ENCODE results near the gene TAF11L7.
"Not testable (repeated sequence)": the region's sequence is repeated elsewhere in the genome, so short reads cannot be mapped to it uniquely, and the experiment has no call there.

Gene TAF11L7

DNA sequence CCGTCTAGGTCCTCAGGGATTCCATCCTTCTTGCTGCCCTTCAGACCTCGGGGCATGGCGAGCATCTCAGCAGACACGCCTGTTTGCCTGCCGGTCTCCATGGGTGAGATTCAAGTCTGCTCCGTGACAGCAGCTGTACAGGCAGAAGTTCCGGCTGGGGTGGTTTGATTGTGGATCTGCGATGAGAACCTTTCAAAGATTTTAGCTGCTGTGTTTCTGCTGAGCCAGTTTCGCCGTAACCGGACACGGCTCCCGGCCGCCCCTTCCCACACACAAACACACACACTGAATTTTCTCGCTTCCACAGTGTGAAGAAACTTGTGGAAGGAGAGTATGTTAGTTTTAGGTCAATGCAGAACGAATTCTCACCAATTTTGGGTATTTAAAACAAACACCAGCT lies at the start of gene TAF11L7:
TSS of gene TAF11L7 (minus strand) at position 101 of the 400 bp plus-strand sequence.
- not testable (repeated sequence) for DNase-seq (ENCODE audit: low read depth); H3K4me3 ChIP-seq (ENCODE audit: control insufficient read depth, low read depth, low read length)

- DNase-seq (ENCODE audit: low read depth) = no peak
- H3K4me3 ChIP-seq (ENCODE audit: control insufficient read depth, low read depth, low read length) = no peak within 1 kb of the TSS
- no peak for TF ChIP-seq CTCF (conservative IDR thresholded peaks at IDR 0.05; ENCODE audit: control insufficient read depth, insufficient read depth, low read depth, low read length)
Observed at GRCh38 chr5:17634160-17634559, 48.6 kb upstream of the TAF11L7 start, which contains the start of gene TAF11L14. TAF11L14 (plus strand) TSS chr5:17634460.

DNA sequence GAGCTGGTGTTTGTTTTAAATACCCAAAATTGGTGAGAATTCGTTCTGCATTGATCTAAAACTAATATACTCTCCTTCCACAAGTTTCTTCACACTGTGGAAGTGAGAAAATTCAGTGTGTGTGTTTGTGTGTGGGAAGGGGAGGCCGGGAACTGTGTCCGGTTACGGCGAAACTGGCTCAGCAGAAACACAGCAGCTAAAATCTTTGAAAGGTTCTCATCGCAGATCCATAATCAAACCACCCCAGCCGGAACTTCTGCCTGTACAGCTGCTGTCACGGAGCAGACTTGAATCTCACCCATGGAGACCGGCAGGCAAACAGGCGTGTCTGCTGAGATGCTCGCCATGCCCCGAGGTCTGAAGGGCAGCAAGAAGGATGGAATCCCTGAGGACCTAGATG lies 46.2 kb upstream of the TAF11L7 start, which contains the start of gene TAF11L13:
TSS of gene TAF11L13 (plus strand) at position 301 of the 400 bp plus-strand sequence.
- H3K4me3 ChIP-seq (ENCODE audit: control insufficient read depth, low read depth, low read length); DNase-seq (ENCODE audit: low read depth): not testable (repeated sequence)

- no peak overlapping the region for H3K4me3 ChIP-seq (ENCODE audit: control insufficient read depth, low read depth, low read length)
- DNase-seq (ENCODE audit: low read depth) = no peak
- TF ChIP-seq CTCF (conservative IDR thresholded peaks at IDR 0.05; ENCODE audit: control insufficient read depth, insufficient read depth, low read depth, low read length) = no peak
Observed at GRCh38 chr5:17625686-17626085, 40.1 kb upstream of the TAF11L7 start.

GRCh38 chr5:17620627-17621026 lies 35.1 kb upstream of the TAF11L7 start:
- TF ChIP-seq CTCF (conservative IDR thresholded peaks at IDR 0.05; ENCODE audit: control insufficient read depth, insufficient read depth, low read depth, low read length) = no peak
- no peak for DNase-seq (ENCODE audit: low read depth)
- no peak overlapping the region for H3K4me3 ChIP-seq (ENCODE audit: control insufficient read depth, low read depth, low read length)

DNA sequence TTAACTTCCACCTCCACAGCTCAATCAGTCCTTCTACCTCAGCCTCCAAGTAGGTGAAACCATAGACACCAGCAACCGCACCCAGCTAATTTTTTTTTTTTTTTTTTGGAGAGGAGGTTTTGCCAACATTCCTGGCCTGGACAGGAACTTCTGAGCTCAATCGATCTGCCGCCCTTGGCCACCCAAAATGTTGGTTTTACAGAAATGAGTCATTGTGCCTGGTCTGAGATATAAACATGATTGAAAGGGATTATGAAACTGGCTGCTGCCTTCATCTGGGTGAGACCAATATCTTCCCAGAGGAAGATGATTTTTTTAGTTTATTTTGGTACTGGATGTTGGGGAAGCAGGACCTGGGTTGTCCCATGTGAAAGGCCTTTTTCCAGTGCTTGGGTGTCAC lies 33.8 kb upstream of the TAF11L7 start:
- no peak for TF ChIP-seq CTCF (conservative IDR thresholded peaks at IDR 0.05; ENCODE audit: control insufficient read depth, insufficient read depth, low read depth, low read length)

DNA sequence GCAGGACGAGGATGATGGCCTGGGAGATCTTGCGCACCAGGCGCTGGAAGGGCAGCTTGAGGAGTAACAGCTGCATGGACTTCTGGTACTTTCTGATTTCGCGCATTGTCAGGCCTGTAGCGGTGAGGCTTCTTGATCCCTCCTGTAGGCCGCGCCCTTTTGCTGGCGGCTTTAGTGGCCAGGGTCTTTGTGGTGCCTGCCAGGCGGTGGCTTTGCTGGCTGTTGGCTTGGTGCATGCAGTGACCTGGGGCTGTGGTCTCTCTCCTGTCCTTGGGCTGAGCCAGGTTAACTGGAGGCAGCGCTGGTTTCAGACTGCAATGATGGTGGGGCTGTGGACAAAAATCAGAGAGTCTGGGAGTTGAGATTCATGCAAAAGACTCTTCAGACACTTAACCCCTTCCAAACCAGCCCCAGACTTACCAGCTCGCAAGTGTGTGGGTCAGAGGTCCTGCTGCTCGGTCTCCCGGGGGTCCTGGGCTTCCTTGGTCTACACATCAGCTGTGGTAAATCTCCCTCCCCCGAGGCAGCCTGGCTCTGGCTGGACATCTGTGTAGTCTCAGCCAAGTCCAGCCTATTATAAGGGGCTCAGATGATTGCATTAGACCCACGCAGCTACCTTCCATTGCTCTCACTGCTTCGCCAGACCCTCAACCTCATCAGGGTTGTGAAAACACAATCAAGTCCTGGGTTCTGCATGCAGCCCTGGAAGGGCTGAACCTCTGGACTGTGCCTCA lies 29.5 kb upstream of the TAF11L7 start:
- no peak overlapping the region for H3K4me3 ChIP-seq (ENCODE audit: control insufficient read depth, low read depth, low read length)
- no peak for TF ChIP-seq CTCF (conservative IDR thresholded peaks at IDR 0.05; ENCODE audit: control insufficient read depth, insufficient read depth, low read depth, low read length)
- DNase-seq (ENCODE audit: low read depth) = no peak

More for the DNA sequence above, 33.8 kb upstream of the TAF11L7 start:
- no peak overlapping the region for H3K4me3 ChIP-seq (ENCODE audit: control insufficient read depth, low read depth, low read length)
- DNase-seq (ENCODE audit: low read depth) = no peak

- not testable (repeated sequence) for H3K4me3 ChIP-seq (ENCODE audit: control insufficient read depth, low read depth, low read length); DNase-seq (ENCODE audit: low read depth)
Observed at GRCh38 chr5:17610092-17610491, 24.5 kb upstream of the TAF11L7 start, which contains the start of gene TAF11L12. TAF11L12 (plus strand) TSS chr5:17610392.

GRCh38 chr5:17607461-17607860 lies 21.9 kb upstream of the TAF11L7 start:
- H3K4me3 ChIP-seq (ENCODE audit: control insufficient read depth, low read depth, low read length); DNase-seq (ENCODE audit: low read depth): not testable (repeated sequence)

Measured in fibroblast of mammary gland (primary cell).